ENCODE data around the gene TEX47. TPM values are rescaled to one million over a fixed set of nuclear protein-coding genes. Genes with fewer than 3 reads are reported as not detected.

The TEX47 gene
- polyA plus RNA-seq, 3 donors, result not detected

GRCh38 chr7:88842201-88842600 is 46.7 kb upstream of the TEX47 start:
- H3K4me3 ChIP-seq (replicated peaks in 1 of 3; ENCODE audit: low read depth in 2 of 3, low read length in 3 of 3), result no peak overlapping the region
- no peaks in the 10 kb centered on the region for H3K4me1 ChIP-seq (ENCODE audit: control insufficient read depth in 1 of 2, insufficient read depth in 2 of 2, low read length in 2 of 2)
- no peaks in the 10 kb centered on the region for H4K20me1 ChIP-seq (ENCODE audit: insufficient read depth, low read length)
- Mint-ChIP-seq H3K27me3 (ENCODE audit: low read depth in 3 of 3) (no peaks in the 10 kb centered on the region), H3K9me3 (no peaks in the 10 kb centered on the region), H3K4me3 (no peak overlapping the region), H3K4me1 (no peaks in the 10 kb centered on the region), H3K36me3 (no peaks in the 10 kb centered on the region), H3K27ac (no peak overlapping the region)
- H3K4me2 ChIP-seq (replicated peaks; ENCODE audit: extremely low read depth, low read length, poor library complexity, severe bottlenecking), result no peak overlapping the region
- H2AFZ ChIP-seq (ENCODE audit: insufficient read depth, low read depth, low read length, poor library complexity, severe bottlenecking), result no peak overlapping the region
- H3K9ac ChIP-seq (ENCODE audit: insufficient read depth, low read length, poor library complexity, severe bottlenecking), result no peak overlapping the region
- H3K27ac ChIP-seq (ENCODE audit: low read depth in 1 of 2, low read length in 2 of 2), result no peak overlapping the region
- DNase-seq, result no peak
- H3K36me3 ChIP-seq (replicated peaks in 1 of 2; ENCODE audit: control insufficient read depth in 1 of 2, insufficient read depth in 2 of 2, low read length in 2 of 2), result no peaks in the 10 kb centered on the region
- intact Hi-C loops (cut with micrococcal nuclease), result no loop called here
- no peaks in the 10 kb centered on the region for H3K9me3 ChIP-seq (replicated peaks in 1 of 2; ENCODE audit: control insufficient read depth in 1 of 2, insufficient read depth in 1 of 2, low read length in 2 of 2)
- no peaks in the 10 kb centered on the region for H3K79me2 ChIP-seq (ENCODE audit: insufficient read depth, low read length)
- TF ChIP-seq CTCF (IDR thresholded peaks at IDR 0.05), result no peak
- H3K27me3 ChIP-seq (ENCODE audit: control insufficient read depth in 2 of 2, insufficient read depth in 2 of 2, low read length in 2 of 2), result no peaks in the 10 kb centered on the region

GRCh38 chr7:88835147-88835728 is 39.7 kb upstream of the TEX47 start:
- Histone ChIP-seq H3K4me1 (ENCODE audit: control insufficient read depth in 1 of 2, insufficient read depth in 2 of 2, low read length in 2 of 2) (no peaks in the 10 kb centered on the region), H3K9ac (ENCODE audit: insufficient read depth, low read length, poor library complexity, severe bottlenecking) (no peak overlapping the region), H4K20me1 (ENCODE audit: insufficient read depth, low read length) (no peaks in the 10 kb centered on the region), H2AFZ (ENCODE audit: insufficient read depth, low read depth, low read length, poor library complexity, severe bottlenecking) (no peak overlapping the region), H3K36me3 (replicated peaks in 1 of 2; ENCODE audit: control insufficient read depth in 1 of 2, insufficient read depth in 2 of 2, low read length in 2 of 2) (no peaks in the 10 kb centered on the region), H3K27me3 (ENCODE audit: control insufficient read depth in 2 of 2, insufficient read depth in 2 of 2, low read length in 2 of 2) (no peaks in the 10 kb centered on the region), H3K79me2 (ENCODE audit: insufficient read depth, low read length) (no peaks in the 10 kb centered on the region), H3K9me3 (replicated peaks in 1 of 2; ENCODE audit: control insufficient read depth in 1 of 2, insufficient read depth in 1 of 2, low read length in 2 of 2) (no peaks in the 10 kb centered on the region), H3K4me3 (replicated peaks in 1 of 3; ENCODE audit: low read depth in 2 of 3, low read length in 3 of 3) (no peak overlapping the region), H3K27ac (ENCODE audit: low read depth in 1 of 2, low read length in 2 of 2) (no peak overlapping the region), H3K4me2 (replicated peaks; ENCODE audit: extremely low read depth, low read length, poor library complexity, severe bottlenecking) (no peak overlapping the region)
- H3K4me1 Mint-ChIP-seq, result no peaks in the 10 kb centered on the region
- no peak overlapping the region for H3K4me3 Mint-ChIP-seq
- H3K27ac Mint-ChIP-seq, result no peak overlapping the region
- H3K27me3 Mint-ChIP-seq (ENCODE audit: low read depth in 3 of 3), result no peaks in the 10 kb centered on the region
- peak in 1 of 3 donors; percentile 1 for DNase-seq
- intact Hi-C loops (cut with micrococcal nuclease), result no loop called here
- TF ChIP-seq CTCF (IDR thresholded peaks at IDR 0.05), result peak; percentile 41
- no peaks in the 10 kb centered on the region for H3K36me3 Mint-ChIP-seq
- H3K9me3 Mint-ChIP-seq, result no peaks in the 10 kb centered on the region
- WGBS (ENCODE audit: insufficient coverage), result no CpG with 5 or more reads among the region's 3 CpGs
